NCI-H1417 (cell line): ENCODE results near the gene MRPL58.
"Not testable (repeated sequence)": the region's sequence is repeated elsewhere in the genome, so short reads cannot be mapped to it uniquely, and the experiment has no call there.

Source experiments
- DNase-seq, 3 experiments: peaks; one replicate each; lab custom pipeline; 2025; lab: John Stamatoyannopoulos, UW

MRPL58 gene

DNA sequence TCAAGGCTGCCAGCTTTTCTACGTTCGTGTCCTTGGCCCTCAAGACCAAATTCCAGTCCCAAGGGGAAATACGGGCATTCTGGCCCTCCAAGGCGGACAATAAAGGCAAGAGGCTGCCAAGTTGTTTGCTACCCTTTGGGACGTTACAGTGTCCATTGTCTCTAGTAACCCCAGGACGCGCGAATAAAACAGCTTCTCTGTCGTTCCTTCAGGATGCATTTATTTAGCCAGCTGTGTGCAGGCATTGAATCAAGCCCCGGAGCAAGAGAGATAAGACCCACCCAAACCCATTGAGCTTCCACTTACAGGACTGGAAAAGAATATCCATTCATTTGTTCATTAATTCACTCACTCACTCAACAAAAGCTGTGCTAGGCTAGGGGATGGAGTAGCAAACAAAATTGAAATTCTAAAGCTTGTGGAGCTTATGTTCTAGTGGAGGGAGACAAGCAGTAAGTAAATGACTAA is 656 bp downstream of the MRPL58 start:
- DNase-seq, result no peak

DNA sequence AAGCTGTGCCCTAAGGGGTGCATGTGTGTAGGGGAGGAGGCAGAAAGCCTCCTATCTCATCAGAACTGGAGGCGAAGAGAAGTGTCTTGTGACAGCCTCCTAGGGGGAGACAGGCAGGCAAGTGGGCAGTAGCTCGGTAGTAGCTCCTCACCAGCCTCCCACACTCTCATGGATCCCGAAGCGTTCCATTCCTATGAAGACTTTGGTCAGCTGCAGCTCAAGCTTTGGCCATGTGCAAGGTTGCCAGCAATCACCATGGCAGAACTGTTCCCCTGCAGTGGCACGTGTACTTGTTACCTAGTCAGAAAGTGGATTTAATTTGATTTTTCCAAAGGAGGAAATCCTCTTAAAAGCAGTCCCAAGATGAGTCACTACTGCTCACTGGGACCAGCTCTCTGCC is 6.7 kb downstream of the MRPL58 start:
- no peak for DNase-seq

DNA sequence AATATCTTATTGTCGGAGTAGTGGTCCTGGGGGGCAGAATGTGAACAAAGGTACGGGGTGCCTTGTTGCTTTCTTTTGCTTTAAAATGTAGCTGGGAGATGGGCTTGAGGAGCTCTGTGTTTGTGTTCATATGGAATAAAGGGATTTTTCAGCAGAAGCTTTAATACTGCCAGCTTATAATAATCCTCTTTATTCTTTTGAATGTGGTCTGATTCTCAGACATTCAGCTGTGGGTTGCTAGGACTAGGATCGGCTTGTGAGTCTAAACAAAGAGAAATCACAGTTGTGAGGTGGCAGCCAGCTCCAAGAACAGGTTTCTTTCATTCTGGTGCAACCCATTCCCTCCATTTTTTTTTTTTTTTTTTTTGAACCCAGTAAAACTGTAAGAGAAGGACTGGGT is 7.2 kb downstream of the MRPL58 start:
- DNase-seq, result no peak

DNA sequence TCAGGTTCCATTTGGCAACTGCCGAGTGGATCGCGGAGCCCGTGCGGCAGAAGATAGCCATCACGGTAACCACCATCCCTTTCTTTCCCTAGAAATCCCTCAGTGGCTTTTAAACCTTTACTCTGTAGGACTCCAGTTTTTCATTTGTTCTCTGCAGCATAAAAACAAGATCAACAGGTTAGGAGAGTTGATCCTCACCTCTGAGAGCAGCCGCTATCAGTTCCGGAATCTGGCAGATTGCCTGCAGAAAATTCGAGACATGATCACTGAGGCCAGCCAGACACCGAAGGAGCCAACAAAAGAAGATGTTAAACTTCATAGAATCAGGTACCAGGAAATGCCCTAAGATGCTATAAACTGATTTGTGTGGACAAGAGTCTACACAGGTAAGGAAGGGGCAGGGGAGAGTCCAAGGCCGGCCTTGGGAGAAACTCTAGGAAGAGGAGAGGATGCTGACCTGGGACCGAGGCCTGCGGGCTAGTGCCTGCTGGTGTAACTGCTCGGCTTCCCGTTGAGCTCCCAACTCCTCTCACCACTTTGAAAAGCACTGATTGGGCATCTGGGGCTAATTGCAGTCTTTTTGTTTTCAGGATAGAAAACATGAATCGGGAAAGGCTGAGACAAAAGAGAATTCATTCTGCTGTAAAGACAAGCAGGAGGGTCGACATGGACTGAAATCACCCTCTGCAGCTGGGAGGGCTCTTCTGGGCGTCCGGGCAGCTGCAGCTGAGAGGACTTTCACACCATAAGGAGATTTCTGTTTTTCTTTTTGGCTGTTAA is 8.1 kb downstream of the MRPL58 start:
- no peak for DNase-seq

GRCh38 chr17:75024686-75025397 is 12.4 kb downstream of the MRPL58 start:
- no peak for DNase-seq

GRCh38 chr17:75025398-75025734 is 12.9 kb downstream of the MRPL58 start:
- DNase-seq, result not testable (repeated sequence)

GRCh38 chr17:75026650-75027049 is 14.2 kb downstream of the MRPL58 start:
- DNase-seq, result not testable (repeated sequence)

DNA sequence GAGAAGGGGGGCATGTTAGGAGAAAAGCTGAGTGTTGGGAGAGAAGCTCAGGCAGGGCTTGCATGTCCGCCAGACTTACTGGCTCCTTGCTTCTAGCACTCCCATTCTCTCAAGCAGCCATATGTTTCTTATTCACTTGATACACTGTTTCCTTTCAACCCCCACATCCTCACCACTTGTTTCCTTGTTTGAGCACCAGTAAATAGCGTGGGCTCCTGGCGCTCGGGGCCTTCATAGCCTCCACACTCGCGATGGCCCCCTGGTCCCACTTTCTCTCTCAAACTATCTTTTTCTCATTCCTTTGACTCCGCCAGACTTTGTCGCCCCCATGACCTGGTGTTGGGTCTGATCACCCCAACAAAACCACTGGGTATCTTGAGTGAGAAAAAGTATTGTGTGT is 17.7 kb downstream of the MRPL58 start:
- no peak for DNase-seq

GRCh38 chr17:75031972-75032719 is 19.7 kb downstream of the MRPL58 start:
- peak; percentile 57 to 82 (median 59) for DNase-seq

GRCh38 chr17:75032720-75033280 is 20.3 kb downstream of the MRPL58 start:
- peak in 2 of 3 experiments; percentile 37 to 64 for DNase-seq

DNA sequence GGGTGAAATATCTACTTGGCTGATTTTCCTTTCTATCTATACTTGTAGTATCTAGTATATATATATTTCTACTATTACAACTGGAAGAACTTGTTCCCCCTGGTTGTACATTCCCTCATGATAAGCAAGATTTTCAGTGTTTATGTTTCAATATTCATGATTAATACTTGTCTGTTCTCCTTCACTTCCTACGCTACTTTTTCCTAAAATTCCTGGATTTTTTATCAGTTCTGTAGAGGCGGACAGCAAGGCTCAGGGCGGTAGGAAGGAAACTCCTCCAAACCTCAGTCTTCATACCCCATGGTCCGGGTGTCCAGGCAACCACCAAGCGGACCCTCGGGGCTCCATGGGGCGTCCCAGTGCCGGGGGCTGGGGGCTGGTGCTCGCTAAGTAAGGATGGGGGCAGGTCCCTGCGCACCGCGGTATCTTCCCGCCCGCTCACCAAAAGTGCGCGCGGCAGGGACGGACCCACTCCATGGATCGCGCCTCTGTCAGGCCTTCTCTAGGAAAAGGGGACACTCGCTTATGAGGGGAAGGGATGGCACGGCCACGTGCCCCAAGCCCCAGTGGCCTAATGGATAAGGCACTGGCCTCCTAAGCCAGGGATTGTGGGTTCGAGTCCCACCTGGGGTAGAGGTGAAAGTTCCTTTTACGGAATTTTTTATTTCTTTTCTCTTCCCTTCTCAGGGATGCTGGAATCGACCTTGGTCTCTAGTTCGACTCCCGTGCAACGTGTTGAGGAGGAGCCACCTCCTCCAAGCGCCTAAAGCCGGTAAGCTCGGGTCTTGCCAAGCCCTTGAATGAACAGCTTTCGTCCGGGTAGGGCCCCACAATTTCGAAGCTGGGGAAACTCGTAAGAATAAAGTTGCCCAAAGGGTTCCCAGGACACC is 21.1 kb downstream of the MRPL58 start:
- DNase-seq, result peak; percentile 92 to 98 (median 94)

DNA sequence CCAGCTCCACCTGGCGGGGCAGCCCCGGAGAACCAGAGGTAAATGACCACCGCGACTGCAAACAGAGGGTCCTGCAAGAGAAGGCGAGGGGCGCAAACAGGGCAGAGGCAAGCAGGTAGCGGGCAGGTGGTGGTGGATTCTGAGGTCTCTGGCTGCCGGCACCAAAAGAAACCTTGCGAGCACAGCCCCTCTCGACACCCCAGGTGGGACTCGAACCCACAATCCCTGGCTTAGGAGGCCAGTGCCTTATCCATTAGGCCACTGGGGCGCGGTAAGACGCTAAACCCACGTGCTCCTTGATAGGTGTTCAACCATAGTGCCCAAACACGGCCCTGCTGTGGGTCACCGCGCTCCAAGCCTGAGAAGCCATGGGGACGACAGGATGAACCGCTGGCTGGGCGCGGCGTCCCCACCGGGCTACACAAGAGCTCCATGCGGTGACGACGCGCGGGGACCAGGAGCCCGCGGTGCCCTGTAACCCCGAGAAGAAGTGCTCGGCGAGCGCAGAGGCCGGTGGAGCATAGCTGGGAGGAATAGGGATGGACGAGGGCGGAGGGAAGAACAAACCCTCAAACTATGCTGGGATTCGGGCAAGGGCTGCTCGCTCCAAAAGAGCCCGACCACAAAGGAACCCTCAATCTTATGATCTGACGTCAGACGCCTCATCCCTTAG is 21.9 kb downstream of the MRPL58 start:
- peak; percentile 92 to 97 (median 92) for DNase-seq

DNA sequence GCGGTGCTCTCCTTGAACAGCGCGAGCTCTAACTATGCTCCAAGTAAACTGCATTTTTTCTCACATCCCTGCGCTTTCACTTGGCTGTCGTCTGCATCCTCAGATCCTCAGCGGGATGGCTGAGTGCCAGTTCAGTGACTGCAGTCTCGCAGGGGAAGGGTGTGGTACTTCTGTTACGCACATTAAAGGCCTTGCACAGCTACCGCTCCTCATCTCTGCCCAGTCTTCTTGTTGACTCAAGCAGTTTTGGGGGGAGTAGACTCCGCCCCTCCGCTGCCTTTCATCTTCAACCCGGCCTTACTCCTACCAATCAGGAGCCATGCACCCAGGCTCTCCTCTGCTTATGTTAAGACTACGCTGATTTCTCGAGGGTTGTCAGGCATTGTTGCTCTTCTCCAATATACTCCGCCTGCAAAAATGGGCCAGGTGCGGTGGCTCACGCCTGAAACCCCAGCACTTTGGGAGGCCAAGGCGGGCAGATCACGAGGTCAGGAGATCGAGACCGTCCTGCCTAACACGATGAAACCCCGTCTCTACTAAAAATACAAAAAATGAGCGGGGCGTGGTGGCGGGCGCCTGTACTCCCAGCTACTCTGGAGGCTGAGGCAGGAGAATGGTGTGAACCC is 24.3 kb downstream of the MRPL58 start:
- peak; percentile 20 to 78 (median 69) for DNase-seq

- no peak for DNase-seq
Observed at GRCh38 chr17:75039238-75039637, 26.8 kb downstream of the MRPL58 start.

DNA sequence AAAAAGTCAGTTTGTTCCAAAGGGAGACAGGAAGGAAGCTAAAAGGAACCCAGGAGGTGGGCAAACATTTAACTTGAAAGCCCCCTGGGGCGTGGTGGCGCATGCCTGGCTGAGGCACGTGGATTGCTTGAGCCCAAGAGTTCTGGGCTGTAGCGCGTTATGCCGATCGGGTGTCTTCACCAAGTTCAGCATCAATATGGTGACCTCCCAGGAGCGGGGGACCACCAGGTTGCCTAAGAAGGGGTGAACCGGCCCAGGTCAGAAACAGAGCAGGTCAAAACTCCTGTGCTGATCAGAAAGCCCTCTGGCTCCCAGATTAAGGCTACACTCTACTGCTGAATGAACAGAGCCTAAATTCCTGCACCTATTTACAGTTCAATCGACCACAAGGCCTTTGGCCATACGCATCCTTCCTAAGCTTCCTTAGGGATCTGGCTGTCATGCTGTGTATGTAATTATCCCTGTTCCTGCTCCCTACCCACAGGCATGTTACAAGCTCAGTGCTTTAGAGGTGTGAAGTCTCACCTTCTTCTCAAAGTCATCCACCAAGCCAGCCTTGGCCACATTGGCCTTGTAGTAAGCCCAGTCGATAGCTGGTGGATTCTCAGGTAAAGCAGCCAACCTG is 29.3 kb downstream of the MRPL58 start:
- DNase-seq, result no peak

GRCh38 chr17:75043789-75044188 is 31.3 kb downstream of the MRPL58 start:
- not testable (repeated sequence) for DNase-seq

GRCh38 chr17:75044716-75045115 is 32.2 kb downstream of the MRPL58 start:
- DNase-seq, result no peak

- DNase-seq, result not testable (repeated sequence)
Observed at GRCh38 chr17:75045946-75046406, 33.5 kb downstream of the MRPL58 start.
